HepG2 (cell line): ENCODE data around the gene GJD3. TPM values are rescaled to one million over a fixed set of nuclear protein-coding genes. Genes with fewer than 3 reads are reported as not detected.

ENCODE experiments used
- ATAC-seq: fragments of 200-7000 bp; cut with Tn5 transposase; 3 replicates; pipeline ENCODE4 v1.9.1; 2020; ENCODE audit warnings: mild to moderate bottlenecking, moderate library complexity
- BruUV-seq: library from RNA; stranded (reverse); fragments of 400-500 nt; replicated peaks from 2 replicates; lab custom pipeline; 2021; lab: Mats Ljungman, UMichigan
- CTCF ChIA-PET: fragments of 300-600 bp; formaldehyde crosslinking; extraction: SDS; loops from one replicate; lab custom pipeline; 2021; ENCODE audit warnings: low total read pairs, inconsistent platforms, low intra/inter-chr PET ratio; lab: Yijun Ruan, JAX
- POLR2A ChIA-PET: fragments of 350-600 bp; sonication (Branson Sonifier 250); formaldehyde crosslinking; loops from one replicate; lab custom pipeline; 2020; ENCODE audit warnings: antibody characterized with exemption, inconsistent platforms; lab: Yijun Ruan, JAX
- DNase-seq: peaks from one replicate; pipeline ENCODE4 v3.0.0-alpha.2; 2015; ENCODE audit warnings: low spot score
- FAIRE-seq: peaks from 3 replicates; lab custom pipeline; 2011; peaks lifted over from hg19 to GRCh38; lab: Jason Lieb, UNC
- H2AFZ ChIP-seq: one replicate; pipeline ENCODE4 v1.6.1; 2011; ENCODE audit warnings: low read length, inconsistent platforms
- H3K27ac ChIP-seq: fragments of 300-600 bp; 3 replicates; pipeline ENCODE4 v1.8.0; 2011; ENCODE audit warnings: mixed run types, mild to moderate bottlenecking, mixed read lengths, low read length, inconsistent platforms; ENCODE audit not compliant: insufficient read depth; ENCODE audit errors: extremely low read length
- H3K27me3 ChIP-seq, 2 experiments: fragments of 200-600 bp in 1 of 2; 2 replicates in 1 of 2; 3 replicates in 1 of 2; pipeline versions ENCODE4 v1.6.0 to v1.8.0; 2011; ENCODE audit warnings: low read length in 2 of 2, mild to moderate bottlenecking in 2 of 2, moderate library complexity in 2 of 2, inconsistent platforms in 1 of 2; ENCODE audit not compliant: insufficient read depth in 2 of 2, control insufficient read depth in 1 of 2
- H3K36me3 ChIP-seq, 2 experiments: fragments of 200-600 bp in 1 of 2; replicated peaks in 1 of 2; 2 replicates in 1 of 2; 3 replicates in 1 of 2; pipeline versions ENCODE4 v1.5.1 to v1.8.0; 2011; ENCODE audit warnings: low read length in 2 of 2, inconsistent platforms in 1 of 2; ENCODE audit not compliant: insufficient read depth in 2 of 2, control insufficient read depth in 1 of 2
- H3K4me1 ChIP-seq: 2 replicates; pipeline ENCODE4 v1.5.1; 2012; ENCODE audit warnings: low read length, inconsistent platforms; ENCODE audit not compliant: insufficient read depth
- H3K4me2 ChIP-seq: 2 replicates; pipeline ENCODE4 v1.6.0; 2011; ENCODE audit warnings: low read depth, low read length, inconsistent platforms
- H3K4me3 ChIP-seq, 3 experiments: fragments of 200-600 bp in 1 of 3; sonication (generic), shearing (Covaris generic) in 1 of 3; replicated peaks in 1 of 3; 2 replicates each; pipeline ENCODE4 v1.5.1; 2011 to 2016; ENCODE audit warnings: low read length in 3 of 3, inconsistent platforms in 2 of 3, low read depth in 2 of 3, mild to moderate bottlenecking in 2 of 3, control low read depth in 1 of 3, mixed read lengths in 1 of 3; ENCODE audit not compliant: insufficient read depth in 1 of 3
- H3K79me2 ChIP-seq: one replicate; pipeline ENCODE4 v1.6.1; 2011; ENCODE audit warnings: low read length, inconsistent platforms; ENCODE audit not compliant: insufficient read depth
- H3K9ac ChIP-seq: 2 replicates; pipeline ENCODE4 v1.6.0; 2011; ENCODE audit warnings: mild to moderate bottlenecking, low read depth, low read length, inconsistent platforms; ENCODE audit not compliant: insufficient read depth
- H3K9me3 ChIP-seq: 2 replicates; pipeline ENCODE4 v1.5.1; 2012; ENCODE audit warnings: mild to moderate bottlenecking, low read length
- H4K20me1 ChIP-seq: 2 replicates; pipeline ENCODE4 v1.6.0; 2011; ENCODE audit warnings: inconsistent platforms, mild to moderate bottlenecking, low read length, moderate library complexity; ENCODE audit not compliant: insufficient read depth
- CBX1 ChIP-seq: IDR thresholded peaks from one replicate; pipeline ENCODE4 v1.6.1; 2016; ENCODE audit warnings: antibody characterized with exemption, low read depth
- GATA4 ChIP-seq: sonication (generic); IDR thresholded peaks from 2 replicates; pipeline ENCODE4 v1.6.1; 2016; ENCODE audit warnings: antibody characterized with exemption, low read depth, borderline replicate concordance
- HIVEP1 ChIP-seq: sonication (generic); formaldehyde crosslinking; IDR thresholded peaks from 2 replicates; pipeline ENCODE4 v1.4.0; 2020; ENCODE audit warnings: mild to moderate bottlenecking, missing genetic modification reagents
- KDM5A ChIP-seq: fragments of 200-600 bp; sonication (generic); IDR thresholded peaks from 2 replicates; pipeline ENCODE4 v1.7.0; 2018; ENCODE audit warnings: antibody characterized with exemption, mild to moderate bottlenecking, low read length, borderline replicate concordance
- KLF9 ChIP-seq: IDR thresholded peaks from 2 replicates; pipeline ENCODE4 v1.6.1; 2016; ENCODE audit warnings: low read depth
- NFYC ChIP-seq: IDR thresholded peaks from 2 replicates; pipeline ENCODE4 v1.6.1; 2016; ENCODE audit warnings: missing genetic modification reagents, missing compliant biosample characterization
- NR3C1 ChIP-seq: sonication (generic); formaldehyde crosslinking; IDR thresholded peaks from 2 replicates; pipeline ENCODE4 v1.4.0; 2020; ENCODE audit warnings: missing genetic modification reagents
- RBM22 ChIP-seq: fragments of 200-400 bp; formaldehyde crosslinking; optimal IDR thresholded peaks from 2 replicates; pipeline ENCODE3; 2017; ENCODE audit warnings: mild to moderate bottlenecking, low read length, moderate library complexity
- REXO4 ChIP-seq: sonication (generic); formaldehyde crosslinking; IDR thresholded peaks from 2 replicates; pipeline ENCODE4 v1.8.0; 2022; ENCODE audit warnings: missing genetic modification reagents, mild to moderate bottlenecking, borderline replicate concordance
- THAP8 ChIP-seq: sonication (generic); formaldehyde crosslinking; IDR thresholded peaks from 2 replicates; pipeline ENCODE4 v1.5.1; 2020; ENCODE audit warnings: missing genetic modification reagents, mild to moderate bottlenecking, borderline replicate concordance
- ZFAT ChIP-seq: sonication (generic); formaldehyde crosslinking; conservative IDR thresholded peaks from 2 replicates; pipeline ENCODE4 v1.8.1; 2023; ENCODE audit warnings: missing genetic modification reagents, inconsistent platforms
- ZGPAT ChIP-seq: IDR thresholded peaks from 2 replicates; pipeline ENCODE4 v1.6.1; 2016; ENCODE audit warnings: mild to moderate bottlenecking
- ZNF609 ChIP-seq: sonication (generic); formaldehyde crosslinking; IDR thresholded peaks from 2 replicates; pipeline ENCODE4 v1.4.0; 2020; ENCODE audit warnings: mild to moderate bottlenecking, missing genetic modification reagents, borderline replicate concordance
- ZNF644 ChIP-seq: IDR thresholded peaks from 2 replicates; pipeline ENCODE4 v1.6.1; 2016; ENCODE audit warnings: low read depth
- ZNF652 ChIP-seq: IDR thresholded peaks from 2 replicates; pipeline ENCODE4 v1.6.1; 2016; ENCODE audit warnings: low read depth, borderline replicate concordance
- ZNF670 ChIP-seq: sonication (generic); formaldehyde crosslinking; IDR thresholded peaks from 2 replicates; pipeline ENCODE4 v1.8.0; 2022; ENCODE audit warnings: mild to moderate bottlenecking, missing genetic modification reagents, borderline replicate concordance
- WGBS: methylation state at CpG from one replicate; pipeline ENCODE4 v1.1.6; 2017; ENCODE audit warnings: low lambda C conversion rate; 5-methylcytosine and 5-hydroxymethylcytosine counted together
- in situ Hi-C: cut with HindIII; loops from 2 replicates; pipeline ENCODE4 v1.10.0; 2017; ENCODE audit warnings: low pct_unique_long_range_greater_than_20kb; ENCODE audit not compliant: extremely low pct_ligation_motif_present
- intact Hi-C: fragments of 100-400 bp; cut with micrococcal nuclease; formaldehyde crosslinking; loops from one replicate; pipeline ENCODE4 v1.10.0; 2022; ENCODE audit not compliant: unreplicated experiment
- polyA plus RNA-seq, 8 experiments: library from polyadenylated mRNA; depleted of rRNA in 3 of 8; stranded (reverse) in 7 of 8; unstranded in 1 of 8; fragments of >200 nt; fragmentation: Illumina TruSeq in 4 of 8; extraction: Trizol in 4 of 8; gene quantifications; 2 replicates each; pipeline versions ENCODE4 v1.2.1 to v1.2.3, GENCODE V29; 2011 to 2016; ENCODE audit warnings: low read depth in 4 of 8, missing spikeins in 1 of 8, mixed read lengths in 1 of 8; ENCODE audit not compliant: insufficient read depth in 1 of 8
- total RNA-seq, 5 experiments: library from RNA; depleted of rRNA; stranded (reverse); fragments of >200 nt; fragmentation: Illumina TruSeq; extraction: Trizol; gene quantifications; 2 replicates each; pipeline ENCODE4 v1.2.3, GENCODE V29; 2016; ENCODE audit warnings: low read depth in 1 of 5
- TF ChIP-seq, protein P1 (sequence below): sonication (generic); formaldehyde crosslinking; IDR thresholded peaks from 2 replicates; pipeline ENCODE4 v1.5.1; 2020; ENCODE audit warnings: missing genetic modification reagents, mild to moderate bottlenecking, borderline replicate concordance

The GJD3 gene
- total and polyA plus RNA-seq, 2 of the 13 experiments (the other 11 are each of a cell fraction or from before 2014, with no cell fraction given), result not detected

- peaks cover 47% of the 10 kb centered on the region for H3K4me1 ChIP-seq
- TF ChIP-seq GATA4, result no peak
- TF ChIP-seq, protein P1, sequence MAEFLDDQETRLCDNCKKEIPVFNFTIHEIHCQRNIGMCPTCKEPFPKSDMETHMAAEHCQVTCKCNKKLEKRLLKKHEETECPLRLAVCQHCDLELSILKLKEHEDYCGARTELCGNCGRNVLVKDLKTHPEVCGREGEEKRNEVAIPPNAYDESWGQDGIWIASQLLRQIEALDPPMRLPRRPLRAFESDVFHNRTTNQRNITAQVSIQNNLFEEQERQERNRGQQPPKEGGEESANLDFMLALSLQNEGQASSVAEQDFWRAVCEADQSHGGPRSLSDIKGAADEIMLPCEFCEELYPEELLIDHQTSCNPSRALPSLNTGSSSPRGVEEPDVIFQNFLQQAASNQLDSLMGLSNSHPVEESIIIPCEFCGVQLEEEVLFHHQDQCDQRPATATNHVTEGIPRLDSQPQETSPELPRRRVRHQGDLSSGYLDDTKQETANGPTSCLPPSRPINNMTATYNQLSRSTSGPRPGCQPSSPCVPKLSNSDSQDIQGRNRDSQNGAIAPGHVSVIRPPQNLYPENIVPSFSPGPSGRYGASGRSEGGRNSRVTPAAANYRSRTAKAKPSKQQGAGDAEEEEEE (CRISPR knock-in tag), result no peak
- TF ChIP-seq ZFAT (CRISPR knock-in tag), result no peak
- no peak for TF ChIP-seq ZNF652
- TF ChIP-seq REXO4 (CRISPR knock-in tag), result no peak
- TF ChIP-seq HIVEP1 (CRISPR knock-in tag), result no peak
- no peak for TF ChIP-seq THAP8 (CRISPR knock-in tag)
- no peak for TF ChIP-seq ZNF644
- TF ChIP-seq KDM5A, result no peak
- TF ChIP-seq KLF9 (CRISPR knock-in tag), result no peak
- no peak for TF ChIP-seq NR3C1 (CRISPR knock-in tag)
- TF ChIP-seq ZNF609 (CRISPR knock-in tag), result no peak
- TF ChIP-seq ZGPAT (CRISPR knock-in tag), result no peak
- no peak for TF ChIP-seq ZNF670 (CRISPR knock-in tag)
- TF ChIP-seq RBM22, result no peak
- TF ChIP-seq CBX1, result no peak
- TF ChIP-seq NFYC, result no peak
Observed at GRCh38 chr17:40338058-40338457, 26.5 kb downstream of the GJD3 start.

More at GRCh38 chr17:40338058-40338457, 26.5 kb downstream of the GJD3 start:
- BruUV-seq, result no TSS peak
- in situ Hi-C loops (no loop called here), intact Hi-C loops (no loop called here)
- Histone ChIP-seq H3K27me3 (no peaks in the 10 kb centered on the region), H3K27ac (no peak overlapping the region), H3K9ac (no peak overlapping the region), H3K4me2 (no peak overlapping the region), H4K20me1 (peaks cover 6% of the 10 kb centered on the region), H2AFZ (no peak overlapping the region), H3K4me3 (no peak overlapping the region), H3K79me2 (peaks cover 7% of the 10 kb centered on the region), H3K9me3 (no peaks in the 10 kb centered on the region), H3K36me3 (peaks cover 0 to 1% of the 10 kb centered on the region in 2 experiments; a peak in 1 of 5 replicates)
- ChIA-PET CTCF (no interaction called here), POLR2A (interaction anchor here (0.7 kb wide), 1 partner anchor 1350 kb away, joined by 6 read pairs; no protein-coding TSS in a partner anchor)
- DNase-seq (no peak), ATAC-seq (no peak), FAIRE-seq (no peak)
- WGBS, result 97% methylated on average over 5 of the region's 5 CpGs
